Suppressor macrophage treated with lipopolysaccharide for 4 hours (primary cell): ENCODE data around the gene EMC8.
"Not testable (repeated sequence)": the region's sequence is repeated elsewhere in the genome, so short reads cannot be mapped to it uniquely, and the experiment has no call there.

Source experiments
- DNase-seq: peaks from one replicate; pipeline ENCODE4 v3.0.0-alpha.2; 2020

EMC8 gene

GRCh38 chr16:85834741-85835140 is 35.4 kb upstream of the EMC8 start:
- no peak for DNase-seq

DNA sequence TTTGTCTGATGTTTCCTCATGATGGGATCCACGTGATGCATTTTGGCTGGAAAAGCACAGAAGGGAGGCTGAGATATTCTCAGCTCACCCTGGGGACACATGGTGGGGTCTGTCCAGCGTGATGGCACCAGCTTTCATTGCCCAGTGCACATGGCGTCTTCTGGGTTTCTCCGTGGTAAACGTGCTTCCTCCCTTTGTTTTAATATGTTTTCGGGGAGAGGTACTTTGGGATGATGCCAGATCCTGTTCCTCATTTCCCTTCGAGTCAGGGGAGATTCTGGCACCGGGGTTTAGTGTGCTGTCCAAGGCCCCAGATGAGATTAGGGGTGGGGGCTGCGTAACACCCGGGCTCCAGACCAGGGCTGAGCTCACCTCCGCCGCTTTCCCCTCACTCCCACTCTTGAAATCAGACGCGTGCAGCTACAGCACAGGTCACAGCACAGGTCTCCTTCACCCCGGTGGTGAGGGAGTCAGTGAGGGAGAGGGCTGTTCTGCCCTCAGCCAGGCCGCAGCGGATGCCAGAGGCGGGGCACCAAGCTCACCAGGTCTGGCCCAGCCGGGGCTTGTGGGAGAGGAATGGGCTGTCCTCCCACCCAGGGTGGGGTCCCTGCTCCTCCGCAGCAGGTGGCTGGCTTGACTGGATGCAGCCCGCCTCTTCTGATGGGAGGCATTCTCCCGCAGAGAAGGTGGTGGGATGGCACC is 34.0 kb upstream of the EMC8 start:
- no peak for DNase-seq

DNA sequence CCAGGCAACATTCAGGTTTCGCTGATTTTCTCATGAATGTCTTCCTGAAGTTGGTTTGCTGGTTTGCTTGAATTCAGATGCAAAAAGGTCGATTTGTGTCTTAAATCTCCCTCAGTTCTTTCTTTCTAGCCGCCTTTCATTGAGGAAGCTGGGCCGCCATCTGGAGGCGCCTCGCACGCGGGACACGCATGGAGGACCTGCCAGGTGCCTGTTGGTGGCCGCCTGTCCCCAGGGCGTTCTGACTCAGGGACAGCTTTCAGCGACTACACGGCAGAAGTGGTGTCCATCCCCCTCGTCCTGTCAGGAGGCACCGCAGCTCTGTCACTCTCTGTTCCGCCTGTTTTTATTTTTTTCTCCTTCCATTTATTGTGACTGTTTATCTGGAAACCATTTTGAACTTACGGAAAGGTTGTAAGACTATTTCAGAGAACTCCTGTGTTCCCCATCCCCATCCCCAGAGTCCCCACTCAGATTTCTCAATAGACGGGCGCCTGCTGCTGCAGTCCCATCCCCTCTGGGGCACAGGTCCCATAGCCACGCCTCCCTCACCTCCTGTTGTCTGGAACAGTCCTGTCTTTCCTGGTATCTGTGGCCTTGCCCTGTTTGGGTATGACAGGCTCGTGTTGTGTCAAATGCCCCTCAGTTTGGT is 33.4 kb upstream of the EMC8 start:
- no peak for DNase-seq

DNA sequence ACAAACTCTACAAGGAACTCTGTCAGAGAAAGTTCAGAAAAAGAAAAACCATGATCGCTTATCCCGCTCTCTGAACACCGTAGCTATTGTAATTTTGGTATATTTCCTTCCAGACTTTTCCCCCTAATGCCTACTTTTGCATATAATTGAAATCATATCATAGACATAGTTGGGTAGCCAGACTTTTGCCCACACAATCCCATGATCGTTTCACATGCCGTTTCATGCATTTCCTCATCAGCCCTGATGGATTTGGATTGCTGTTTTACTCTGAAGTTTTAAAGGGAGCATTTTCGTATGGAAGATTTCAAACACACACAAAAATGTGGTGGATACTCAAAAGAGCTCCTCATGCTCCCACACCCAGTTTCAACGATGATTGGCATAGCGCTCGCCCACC is 31.5 kb upstream of the EMC8 start:
- peak; percentile 37 for DNase-seq

GRCh38 chr16:85829751-85830445 is 30.6 kb upstream of the EMC8 start:
- peak; percentile 76 for DNase-seq

DNA sequence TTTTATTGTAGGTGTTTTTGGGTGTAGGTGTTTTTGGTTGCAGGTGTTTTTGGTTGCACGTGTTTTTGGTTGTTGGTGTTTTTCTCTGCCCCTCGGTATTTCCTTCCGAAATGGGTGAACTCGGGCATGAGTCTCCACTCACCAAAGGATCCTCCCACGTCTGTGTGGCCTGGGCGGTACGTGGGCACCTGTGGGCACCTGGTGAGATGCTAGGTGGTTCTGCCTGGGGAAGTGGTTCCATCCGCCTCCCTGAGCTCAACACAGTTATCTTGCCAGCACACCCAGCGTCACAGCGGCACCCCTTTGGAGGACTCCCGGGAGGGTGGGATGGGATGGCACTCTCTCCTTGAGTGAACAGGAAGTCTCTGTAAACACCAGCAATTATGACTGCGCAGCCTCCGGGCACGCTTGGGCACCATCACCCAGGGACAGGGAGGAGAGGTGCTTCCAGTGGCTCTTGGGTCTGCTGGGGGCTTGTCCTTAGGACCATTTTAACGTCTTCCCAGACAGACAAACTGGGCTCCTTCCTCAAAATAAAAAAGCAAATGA is 29.9 kb upstream of the EMC8 start:
- no peak for DNase-seq

- no peak for DNase-seq
Observed at GRCh38 chr16:85828166-85828565, 28.8 kb upstream of the EMC8 start.

DNA sequence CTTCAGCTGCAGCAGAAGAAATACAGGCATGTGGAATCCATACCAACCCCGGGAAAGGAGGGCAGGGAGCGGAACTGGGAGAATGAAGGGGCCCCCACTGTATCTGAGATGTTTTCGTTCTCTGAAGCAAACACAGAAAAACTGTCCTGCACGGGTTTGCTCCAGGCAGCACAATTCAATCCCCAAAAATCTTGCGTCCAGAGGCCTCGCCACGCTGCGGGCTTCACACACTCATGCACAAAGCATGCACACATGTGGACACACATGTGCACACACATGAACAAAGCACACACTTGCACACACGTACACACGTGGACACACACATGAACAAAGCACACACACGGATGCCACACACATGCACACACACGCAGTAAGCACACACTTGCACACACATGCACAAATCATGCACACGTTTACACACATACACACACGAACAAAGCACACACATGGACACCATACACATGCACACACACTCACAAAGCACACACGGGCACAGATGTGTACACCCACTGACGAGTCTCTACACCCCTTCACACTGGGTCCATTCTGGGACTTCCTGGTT is 27.4 kb upstream of the EMC8 start:
- DNase-seq: no peak

DNA sequence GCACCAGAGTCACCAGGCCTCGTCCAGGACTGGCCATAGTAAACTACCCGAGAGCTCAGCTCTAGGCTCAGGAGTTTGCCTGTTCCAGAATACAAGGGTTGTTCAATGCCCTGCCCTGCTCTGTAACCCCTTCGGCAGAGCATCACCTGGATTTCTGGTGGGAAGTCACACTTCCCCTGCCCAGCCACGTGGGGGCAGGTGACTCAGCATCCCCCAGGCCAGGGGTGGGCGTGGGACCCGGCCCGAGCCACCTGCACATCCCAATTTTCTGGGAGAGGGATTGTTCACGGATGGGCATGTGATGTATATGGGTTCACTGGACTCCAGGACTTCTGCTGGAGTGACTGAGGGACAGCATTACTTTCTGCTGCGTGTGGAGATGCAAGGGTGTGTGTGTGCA is 26.0 kb upstream of the EMC8 start:
- no peak for DNase-seq

DNA sequence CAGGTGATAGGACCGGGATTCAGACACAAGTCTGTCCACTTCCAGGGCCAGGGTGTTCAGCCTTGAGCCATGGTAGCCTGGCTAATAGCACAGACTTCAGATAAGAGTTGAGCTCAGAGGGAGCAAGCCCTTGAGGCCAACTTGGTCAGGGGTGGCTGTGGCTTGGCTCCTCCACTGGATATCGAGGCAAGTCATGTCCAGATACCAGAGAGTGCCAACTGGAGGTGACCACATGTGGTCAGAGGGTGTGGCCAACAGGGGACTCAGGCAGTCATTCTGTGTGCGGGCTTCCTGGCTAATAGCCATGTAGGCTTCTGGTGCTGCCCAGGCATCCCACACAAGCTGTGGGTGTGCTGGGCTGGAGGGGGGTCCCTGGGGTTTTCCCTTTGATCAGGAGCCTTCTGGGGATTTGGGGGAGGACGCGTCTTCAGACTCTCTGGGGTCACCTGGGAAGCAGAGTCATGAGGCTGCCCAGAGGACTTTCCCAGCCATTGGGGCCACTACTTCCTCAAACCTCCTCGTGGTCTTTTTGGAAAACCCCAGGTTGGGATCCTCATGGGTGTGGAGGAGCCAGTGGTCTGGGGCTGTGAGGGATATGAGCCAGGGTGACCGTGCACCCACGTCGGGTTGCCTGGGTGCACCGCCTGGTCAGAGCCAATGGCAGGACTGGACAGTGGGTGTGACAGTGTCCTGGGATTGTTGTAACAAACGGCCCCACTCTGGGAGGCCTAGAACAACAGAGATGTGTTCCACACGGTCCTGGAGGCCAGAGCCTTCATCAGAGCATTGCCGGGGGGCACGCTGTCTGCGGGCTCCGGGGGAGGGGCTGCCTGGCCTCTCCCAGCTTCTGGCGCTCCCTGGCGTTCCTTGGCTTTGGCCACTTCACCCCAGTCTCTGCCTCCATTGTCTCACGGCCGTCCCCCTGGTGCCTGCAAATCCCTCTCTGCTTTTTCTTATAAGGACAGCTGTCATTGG is 25.1 kb upstream of the EMC8 start:
- DNase-seq: peak; percentile 95

DNA sequence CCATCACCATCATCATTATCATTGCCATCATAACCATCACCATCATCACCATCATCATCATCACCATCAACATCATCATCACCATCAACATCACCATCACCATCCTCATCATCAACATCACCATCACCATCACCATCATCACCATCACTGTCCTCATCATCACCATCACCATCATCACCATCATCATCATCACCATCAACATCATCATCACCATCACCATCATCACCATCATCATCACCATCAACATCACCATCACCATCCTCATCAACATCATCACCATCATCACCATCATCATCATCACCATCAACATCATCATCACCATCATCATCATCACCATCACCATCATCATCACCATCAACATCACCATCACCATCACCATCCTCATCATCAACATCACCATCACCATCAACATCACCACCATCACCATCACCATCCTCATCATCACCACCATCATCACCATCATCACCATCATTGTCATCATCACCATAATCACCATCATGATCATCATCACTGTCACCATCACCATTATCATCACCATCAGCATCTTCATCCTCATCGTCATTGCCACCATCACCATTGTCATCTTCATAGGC is 24.1 kb upstream of the EMC8 start:
- DNase-seq: no peak

GRCh38 chr16:85822145-85822544 is 22.8 kb upstream of the EMC8 start:
- no peak for DNase-seq

GRCh38 chr16:85821390-85822135 is 22.2 kb upstream of the EMC8 start:
- peak; percentile 94 for DNase-seq

- DNase-seq: no peak
Observed at GRCh38 chr16:85820604-85821372, 21.4 kb upstream of the EMC8 start.

DNA sequence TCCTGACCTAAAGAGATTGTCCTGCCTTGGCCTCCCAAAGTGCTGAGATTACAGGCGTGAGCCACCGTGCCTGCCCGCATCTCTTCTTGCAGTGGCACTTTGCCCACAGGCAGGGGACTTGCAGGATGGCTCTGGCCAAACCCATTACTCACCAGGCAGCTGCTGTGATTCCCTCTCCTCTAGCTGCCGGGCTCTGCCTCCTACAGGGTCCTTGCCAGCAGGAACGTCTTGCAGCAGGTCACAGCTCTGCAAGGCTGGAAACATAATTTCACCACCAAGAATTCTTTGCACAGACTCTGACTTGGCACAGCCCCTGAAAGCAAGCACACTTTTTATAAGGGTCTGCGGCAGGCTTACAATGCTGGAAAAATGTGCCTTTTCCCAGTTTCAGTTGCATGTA is 20.4 kb upstream of the EMC8 start:
- no peak for DNase-seq

GRCh38 chr16:85819245-85819644 is 19.9 kb upstream of the EMC8 start:
- DNase-seq: peak; percentile 95

- DNase-seq: not testable (repeated sequence)
Observed at GRCh38 chr16:85817195-85817594, 17.9 kb upstream of the EMC8 start.

DNA sequence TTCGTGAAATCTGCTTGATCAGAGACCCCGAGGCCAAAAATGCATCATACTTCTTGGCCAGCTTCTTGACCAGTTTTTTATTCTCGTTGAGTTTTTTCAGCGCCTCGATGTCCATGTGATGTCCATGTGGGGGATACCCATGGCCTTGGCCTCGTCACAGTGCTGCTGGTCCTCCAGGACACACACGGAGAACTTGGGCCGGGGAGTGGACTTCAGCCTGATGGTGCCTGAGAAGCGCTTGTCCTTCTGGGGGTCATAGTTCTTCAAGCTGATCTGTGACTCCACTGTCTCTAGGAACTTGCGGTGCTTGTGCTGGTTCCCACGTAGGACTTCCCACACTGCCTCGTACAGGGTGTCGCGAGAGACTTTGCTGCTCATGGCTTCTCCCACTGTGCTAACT is 16.8 kb upstream of the EMC8 start:
- DNase-seq: no peak

- DNase-seq: no peak
Observed at GRCh38 chr16:85812811-85813700, 13.7 kb upstream of the EMC8 start.
